WTC11 (cell line): ENCODE measurements around the gene EIF4ENIF1. TPM values are rescaled to one million over a fixed set of nuclear protein-coding genes. Genes with fewer than 3 reads are reported as not detected.
"Not testable (repeated sequence)": the region's sequence is repeated elsewhere in the genome, so short reads cannot be mapped to it uniquely, and the experiment has no call there.

Experiments
- ATAC-seq: fragments of 200-7000 bp; cut with Tn5 transposase; 2 replicates; pipeline ENCODE4 v1.10.0; 2021; ENCODE audit warnings: mild to moderate bottlenecking, moderate library complexity
- CTCF ChIA-PET: fragments of 300-600 bp; sonication (Branson Sonifier 250); formaldehyde crosslinking; loops from one replicate; lab custom pipeline; 2021; ENCODE audit warnings: antibody characterized with exemption; lab: Charles Lee
- POLR2A ChIA-PET: fragments of 350-600 bp; sonication (Branson Sonifier 250); formaldehyde crosslinking; loops from one replicate; lab custom pipeline; 2021; ENCODE audit warnings: antibody characterized with exemption; lab: Charles Lee
- DNase-seq: peaks from one replicate; pipeline ENCODE4 v3.0.0; 2021; ENCODE audit warnings: low spot score
- H3K27ac Mint-ChIP-seq: 2 replicates; pipeline ENCODE4 v1.8.0; 2021; ENCODE audit warnings: mixed read lengths
- H3K27me3 Mint-ChIP-seq: 2 replicates; pipeline ENCODE4 v1.8.0; 2021; ENCODE audit warnings: low read depth, mild to moderate bottlenecking, moderate library complexity, mixed read lengths
- H3K36me3 Mint-ChIP-seq: 2 replicates; pipeline ENCODE4 v1.8.0; 2021; ENCODE audit warnings: mixed read lengths
- H3K4me1 Mint-ChIP-seq: 2 replicates; pipeline ENCODE4 v1.8.0; 2022; ENCODE audit warnings: mixed read lengths
- H3K4me3 Mint-ChIP-seq: 2 replicates; pipeline ENCODE4 v1.8.0; 2021; ENCODE audit warnings: mild to moderate bottlenecking, moderate library complexity, mixed read lengths
- H3K9me3 Mint-ChIP-seq: 2 replicates; pipeline ENCODE4 v1.8.0; 2021; ENCODE audit warnings: mixed read lengths
- CREB1 ChIP-seq: sonication (generic); formaldehyde crosslinking; IDR thresholded peaks from 2 replicates; pipeline ENCODE4 v1.8.0; 2023; ENCODE audit warnings: mild to moderate bottlenecking, missing genetic modification reagents
- EMX1 ChIP-seq: fragments of 250-450 bp; sonication (Bioruptor Pico); IDR thresholded peaks from 2 replicates; pipeline ENCODE4 v1.8.0; 2021; ENCODE audit warnings: mild to moderate bottlenecking
- ETV6 ChIP-seq: sonication (generic); formaldehyde crosslinking; IDR thresholded peaks from 2 replicates; pipeline ENCODE4 v1.8.1; 2022; ENCODE audit warnings: mild to moderate bottlenecking, missing genetic modification reagents
- FOXJ3 ChIP-seq: sonication (generic); formaldehyde crosslinking; IDR thresholded peaks from 2 replicates; pipeline ENCODE4 v1.9.0; 2021; ENCODE audit warnings: missing genetic modification reagents, mild to moderate bottlenecking, borderline replicate concordance
- FOXK1 ChIP-seq: sonication (generic); formaldehyde crosslinking; IDR thresholded peaks from 2 replicates; pipeline ENCODE4 v1.8.0; 2022; ENCODE audit warnings: mild to moderate bottlenecking, moderate library complexity, missing genetic modification reagents
- FOXP1 ChIP-seq: sonication (generic); formaldehyde crosslinking; IDR thresholded peaks from 2 replicates; pipeline ENCODE4 v1.8.0; 2022; ENCODE audit warnings: missing genetic modification reagents, mild to moderate bottlenecking, moderate library complexity, borderline replicate concordance
- GABPB1 ChIP-seq: sonication (generic); formaldehyde crosslinking; IDR thresholded peaks from 2 replicates; pipeline ENCODE4 v1.8.1; 2023; ENCODE audit warnings: mild to moderate bottlenecking, missing genetic modification reagents
- NFE2L1 ChIP-seq: sonication (generic); formaldehyde crosslinking; IDR thresholded peaks from 2 replicates; pipeline ENCODE4 v1.8.1; 2023; ENCODE audit warnings: missing genetic modification reagents
- NFYB ChIP-seq: sonication (generic); formaldehyde crosslinking; conservative IDR thresholded peaks from 2 replicates; pipeline ENCODE4 v1.8.0; 2022; ENCODE audit warnings: low read depth, missing genetic modification reagents
- NR2C2 ChIP-seq: sonication (generic); formaldehyde crosslinking; IDR thresholded peaks from 2 replicates; pipeline ENCODE4 v1.8.0; 2022; ENCODE audit warnings: mild to moderate bottlenecking, missing genetic modification reagents
- TCF7 ChIP-seq: sonication (generic); formaldehyde crosslinking; IDR thresholded peaks from 2 replicates; pipeline ENCODE4 v1.8.0; 2022; ENCODE audit warnings: mild to moderate bottlenecking, low read depth, missing genetic modification reagents, moderate library complexity
- ZNF263 ChIP-seq: sonication (generic); formaldehyde crosslinking; IDR thresholded peaks from 2 replicates; pipeline ENCODE4 v1.8.1; 2022; ENCODE audit warnings: low read depth, mild to moderate bottlenecking, moderate library complexity, missing genetic modification reagents
- total RNA-seq: library from RNA; stranded (reverse); gene quantifications from 3 replicates; pipeline ENCODE4 v1.2.3, GENCODE V29; 2021
- TF ChIP-seq, protein P1 (sequence below): sonication (generic); formaldehyde crosslinking; IDR thresholded peaks from 2 replicates; pipeline ENCODE4 v1.8.1; 2022; ENCODE audit warnings: mild to moderate bottlenecking, moderate library complexity, missing genetic modification reagents
- TF ChIP-seq, protein P2 (sequence below): sonication (generic); formaldehyde crosslinking; IDR thresholded peaks from 2 replicates; pipeline ENCODE4 v1.8.1; 2023; ENCODE audit warnings: mild to moderate bottlenecking, missing genetic modification reagents, moderate library complexity
- TF ChIP-seq, protein P3 (sequence below): sonication (generic); formaldehyde crosslinking; IDR thresholded peaks from 2 replicates; pipeline ENCODE4 v1.8.0; 2022; ENCODE audit warnings: mild to moderate bottlenecking, missing genetic modification reagents
- TF ChIP-seq, protein P4 (sequence below): sonication (generic); formaldehyde crosslinking; IDR thresholded peaks from 2 replicates; pipeline ENCODE4 v1.8.0; 2022; ENCODE audit warnings: mild to moderate bottlenecking, missing genetic modification reagents
- TF ChIP-seq, protein P5 (sequence below): fragments of 250-450 bp; sonication (Bioruptor Pico); IDR thresholded peaks from 2 replicates; pipeline ENCODE4 v1.9.0; 2021; ENCODE audit warnings: mild to moderate bottlenecking, borderline replicate concordance
- TF ChIP-seq, protein P6 (sequence below): sonication (generic); formaldehyde crosslinking; IDR thresholded peaks from 2 replicates; pipeline ENCODE4 v1.8.0; 2022; ENCODE audit warnings: mild to moderate bottlenecking, missing genetic modification reagents
- TF ChIP-seq, protein P7 (sequence below): sonication (generic); formaldehyde crosslinking; IDR thresholded peaks from 2 replicates; pipeline ENCODE4 v1.8.1; 2022; ENCODE audit warnings: missing genetic modification reagents, borderline replicate concordance

Gene EIF4ENIF1
- total RNA-seq, 1 experiment from 2014 or later, result 22.8 TPM

DNA sequence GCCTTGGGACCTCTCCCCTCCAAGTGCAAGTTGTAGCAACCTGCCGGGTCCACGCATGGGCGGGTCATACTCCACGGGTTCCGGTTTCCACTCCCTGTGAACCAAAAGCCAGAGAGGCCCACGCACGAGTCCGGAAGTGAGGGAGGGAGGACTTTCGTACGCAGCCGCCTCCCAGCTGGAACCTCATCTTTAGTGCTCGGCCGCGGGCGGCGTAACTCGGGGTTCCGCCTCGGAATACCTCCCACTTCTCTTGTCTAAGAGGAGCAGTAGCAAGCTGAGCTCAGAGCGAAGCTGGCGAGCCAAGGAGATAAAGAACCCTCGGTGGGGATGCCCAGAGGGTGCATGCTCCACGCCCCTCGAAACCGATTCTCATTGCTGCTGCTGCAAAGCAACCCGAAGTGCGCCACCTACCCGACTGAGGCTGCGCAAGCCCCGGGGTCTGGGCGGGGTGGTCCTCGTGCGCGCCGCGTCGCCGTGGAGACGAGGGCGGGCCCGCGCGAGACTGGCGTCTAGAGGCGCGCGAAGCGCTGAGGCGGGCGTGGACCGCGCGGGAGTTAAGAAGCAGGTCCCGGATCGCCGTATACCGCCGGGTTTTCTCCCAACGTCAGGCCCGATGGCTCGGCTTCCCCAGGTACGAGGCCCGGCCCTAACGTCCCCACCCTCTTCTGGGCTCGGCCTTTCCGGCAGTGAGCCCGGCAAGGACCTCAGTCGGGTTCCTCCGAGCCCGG, 6.5 kb upstream of the EIF4ENIF1 start, which contains the start of gene SFI1 (continued):
- TF ChIP-seq CREB1 (CRISPR knock-in tag) (no peak), NFE2L1 (CRISPR knock-in tag) (no peak; the same call in 1 of the 2 replicates), ZNF263 (CRISPR knock-in tag) (no peak), GABPB1 (CRISPR knock-in tag) (no peak; the same call in none of the 2 replicates), NFYB (no peak), TCF7 (CRISPR knock-in tag) (no peak), NR2C2 (CRISPR knock-in tag) (no peak), FOXK1 (CRISPR knock-in tag) (peak; percentile 31; the same call in 1 of the 2 replicates)
- TF ChIP-seq, protein P1, sequence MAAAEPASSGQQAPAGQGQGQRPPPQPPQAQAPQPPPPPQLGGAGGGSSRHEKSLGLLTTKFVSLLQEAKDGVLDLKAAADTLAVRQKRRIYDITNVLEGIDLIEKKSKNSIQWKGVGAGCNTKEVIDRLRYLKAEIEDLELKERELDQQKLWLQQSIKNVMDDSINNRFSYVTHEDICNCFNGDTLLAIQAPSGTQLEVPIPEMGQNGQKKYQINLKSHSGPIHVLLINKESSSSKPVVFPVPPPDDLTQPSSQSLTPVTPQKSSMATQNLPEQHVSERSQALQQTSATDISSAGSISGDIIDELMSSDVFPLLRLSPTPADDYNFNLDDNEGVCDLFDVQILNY (CRISPR knock-in tag), result peak; percentile 88; the same call in 1 of the 2 replicates
- TF ChIP-seq, protein P2, sequence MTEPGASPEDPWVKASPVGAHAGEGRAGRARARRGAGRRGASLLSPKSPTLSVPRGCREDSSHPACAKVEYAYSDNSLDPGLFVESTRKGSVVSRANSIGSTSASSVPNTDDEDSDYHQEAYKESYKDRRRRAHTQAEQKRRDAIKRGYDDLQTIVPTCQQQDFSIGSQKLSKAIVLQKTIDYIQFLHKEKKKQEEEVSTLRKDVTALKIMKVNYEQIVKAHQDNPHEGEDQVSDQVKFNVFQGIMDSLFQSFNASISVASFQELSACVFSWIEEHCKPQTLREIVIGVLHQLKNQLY, result no peak
- TF ChIP-seq, protein P3, sequence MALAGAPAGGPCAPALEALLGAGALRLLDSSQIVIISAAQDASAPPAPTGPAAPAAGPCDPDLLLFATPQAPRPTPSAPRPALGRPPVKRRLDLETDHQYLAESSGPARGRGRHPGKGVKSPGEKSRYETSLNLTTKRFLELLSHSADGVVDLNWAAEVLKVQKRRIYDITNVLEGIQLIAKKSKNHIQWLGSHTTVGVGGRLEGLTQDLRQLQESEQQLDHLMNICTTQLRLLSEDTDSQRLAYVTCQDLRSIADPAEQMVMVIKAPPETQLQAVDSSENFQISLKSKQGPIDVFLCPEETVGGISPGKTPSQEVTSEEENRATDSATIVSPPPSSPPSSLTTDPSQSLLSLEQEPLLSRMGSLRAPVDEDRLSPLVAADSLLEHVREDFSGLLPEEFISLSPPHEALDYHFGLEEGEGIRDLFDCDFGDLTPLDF (CRISPR knock-in tag), result 0 out of 2 replicates have a peak, but pooled peaks have one; percentile 12
- TF ChIP-seq, protein P4, sequence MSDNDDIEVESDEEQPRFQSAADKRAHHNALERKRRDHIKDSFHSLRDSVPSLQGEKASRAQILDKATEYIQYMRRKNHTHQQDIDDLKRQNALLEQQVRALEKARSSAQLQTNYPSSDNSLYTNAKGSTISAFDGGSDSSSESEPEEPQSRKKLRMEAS, result peak; percentile 90

DNA sequence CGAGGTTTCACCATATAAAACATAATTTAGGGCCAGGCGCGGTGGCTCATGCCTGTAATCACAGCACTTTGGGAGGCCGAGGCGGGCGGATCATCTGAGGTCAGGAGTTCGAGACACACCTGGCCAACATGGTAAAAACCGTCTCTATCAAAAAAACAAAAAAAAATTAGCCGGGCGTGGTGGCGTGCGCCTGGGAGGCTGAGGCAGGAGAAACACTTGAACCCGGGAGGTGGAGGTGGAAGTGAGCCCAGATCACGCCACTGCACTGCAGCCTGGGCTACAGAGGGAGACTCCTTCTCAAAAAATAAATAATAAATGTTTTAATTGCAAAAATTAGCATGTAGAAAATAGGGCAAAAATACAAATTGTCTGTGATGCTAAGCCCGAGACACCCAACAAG, 5.7 kb upstream of the EIF4ENIF1 start:
- peaks cover 10% of the 10 kb centered on the region for H3K27me3 Mint-ChIP-seq

DNA sequence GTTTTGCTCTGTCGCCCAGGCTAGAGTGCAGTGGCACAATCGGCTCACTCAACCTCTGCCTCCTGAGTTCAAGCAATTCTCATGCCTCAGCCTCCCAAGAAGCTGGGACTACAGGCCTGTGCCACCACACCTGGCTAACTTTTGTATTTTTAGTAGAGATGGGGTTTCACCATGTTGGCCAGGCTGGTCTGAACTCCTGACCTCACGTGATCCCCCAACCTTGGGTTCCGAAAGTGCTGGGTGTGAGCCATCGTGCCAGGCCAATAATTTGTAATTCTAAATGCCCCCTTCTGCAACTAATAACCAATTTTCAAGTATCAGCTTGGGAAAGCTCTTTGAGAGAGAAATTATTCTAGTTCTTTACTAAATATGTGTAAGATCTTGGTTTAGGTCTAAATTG, 3.7 kb upstream of the EIF4ENIF1 start:
- H3K4me1 Mint-ChIP-seq, result peaks cover 44% of the 10 kb centered on the region
- H3K27me3 Mint-ChIP-seq, result peaks cover 10% of the 10 kb centered on the region
- DNase-seq, H3K36me3 Mint-ChIP-seq, H3K27ac Mint-ChIP-seq, H3K4me3 Mint-ChIP-seq, ATAC-seq, POLR2A ChIA-PET, CTCF ChIA-PET, H3K9me3 Mint-ChIP-seq: not testable (repeated sequence)

More for the DNA sequence above, 5.7 kb upstream of the EIF4ENIF1 start:
- DNase-seq (no peak), ATAC-seq (no peak)
- H3K9me3 Mint-ChIP-seq, result peaks cover 6% of the 10 kb centered on the region
- H3K4me1 Mint-ChIP-seq, result peaks cover 37% of the 10 kb centered on the region
- no peak overlapping the region for H3K27ac Mint-ChIP-seq
- POLR2A ChIA-PET, result no interaction called here
- peaks cover 8% of the 10 kb centered on the region for H3K36me3 Mint-ChIP-seq
- CTCF ChIA-PET, result interaction anchor here (0.7 to 2.0 kb wide), 4 partner anchors 10 to 475 kb away, joined by 3 to 5 read pairs (median 4); no protein-coding TSS in a partner anchor
- TF ChIP-seq FOXP1 (CRISPR knock-in tag) (no peak), ETV6 (CRISPR knock-in tag) (no peak), TCF7 (CRISPR knock-in tag) (no peak), FOXJ3 (CRISPR knock-in tag) (no peak), EMX1 (no peak), FOXK1 (CRISPR knock-in tag) (no peak)
- TF ChIP-seq, protein P5, sequence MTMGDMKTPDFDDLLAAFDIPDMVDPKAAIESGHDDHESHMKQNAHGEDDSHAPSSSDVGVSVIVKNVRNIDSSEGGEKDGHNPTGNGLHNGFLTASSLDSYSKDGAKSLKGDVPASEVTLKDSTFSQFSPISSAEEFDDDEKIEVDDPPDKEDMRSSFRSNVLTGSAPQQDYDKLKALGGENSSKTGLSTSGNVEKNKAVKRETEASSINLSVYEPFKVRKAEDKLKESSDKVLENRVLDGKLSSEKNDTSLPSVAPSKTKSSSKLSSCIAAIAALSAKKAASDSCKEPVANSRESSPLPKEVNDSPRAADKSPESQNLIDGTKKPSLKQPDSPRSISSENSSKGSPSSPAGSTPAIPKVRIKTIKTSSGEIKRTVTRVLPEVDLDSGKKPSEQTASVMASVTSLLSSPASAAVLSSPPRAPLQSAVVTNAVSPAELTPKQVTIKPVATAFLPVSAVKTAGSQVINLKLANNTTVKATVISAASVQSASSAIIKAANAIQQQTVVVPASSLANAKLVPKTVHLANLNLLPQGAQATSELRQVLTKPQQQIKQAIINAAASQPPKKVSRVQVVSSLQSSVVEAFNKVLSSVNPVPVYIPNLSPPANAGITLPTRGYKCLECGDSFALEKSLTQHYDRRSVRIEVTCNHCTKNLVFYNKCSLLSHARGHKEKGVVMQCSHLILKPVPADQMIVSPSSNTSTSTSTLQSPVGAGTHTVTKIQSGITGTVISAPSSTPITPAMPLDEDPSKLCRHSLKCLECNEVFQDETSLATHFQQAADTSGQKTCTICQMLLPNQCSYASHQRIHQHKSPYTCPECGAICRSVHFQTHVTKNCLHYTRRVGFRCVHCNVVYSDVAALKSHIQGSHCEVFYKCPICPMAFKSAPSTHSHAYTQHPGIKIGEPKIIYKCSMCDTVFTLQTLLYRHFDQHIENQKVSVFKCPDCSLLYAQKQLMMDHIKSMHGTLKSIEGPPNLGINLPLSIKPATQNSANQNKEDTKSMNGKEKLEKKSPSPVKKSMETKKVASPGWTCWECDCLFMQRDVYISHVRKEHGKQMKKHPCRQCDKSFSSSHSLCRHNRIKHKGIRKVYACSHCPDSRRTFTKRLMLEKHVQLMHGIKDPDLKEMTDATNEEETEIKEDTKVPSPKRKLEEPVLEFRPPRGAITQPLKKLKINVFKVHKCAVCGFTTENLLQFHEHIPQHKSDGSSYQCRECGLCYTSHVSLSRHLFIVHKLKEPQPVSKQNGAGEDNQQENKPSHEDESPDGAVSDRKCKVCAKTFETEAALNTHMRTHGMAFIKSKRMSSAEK (CRISPR knock-in tag), result no peak
- TF ChIP-seq, protein P6, sequence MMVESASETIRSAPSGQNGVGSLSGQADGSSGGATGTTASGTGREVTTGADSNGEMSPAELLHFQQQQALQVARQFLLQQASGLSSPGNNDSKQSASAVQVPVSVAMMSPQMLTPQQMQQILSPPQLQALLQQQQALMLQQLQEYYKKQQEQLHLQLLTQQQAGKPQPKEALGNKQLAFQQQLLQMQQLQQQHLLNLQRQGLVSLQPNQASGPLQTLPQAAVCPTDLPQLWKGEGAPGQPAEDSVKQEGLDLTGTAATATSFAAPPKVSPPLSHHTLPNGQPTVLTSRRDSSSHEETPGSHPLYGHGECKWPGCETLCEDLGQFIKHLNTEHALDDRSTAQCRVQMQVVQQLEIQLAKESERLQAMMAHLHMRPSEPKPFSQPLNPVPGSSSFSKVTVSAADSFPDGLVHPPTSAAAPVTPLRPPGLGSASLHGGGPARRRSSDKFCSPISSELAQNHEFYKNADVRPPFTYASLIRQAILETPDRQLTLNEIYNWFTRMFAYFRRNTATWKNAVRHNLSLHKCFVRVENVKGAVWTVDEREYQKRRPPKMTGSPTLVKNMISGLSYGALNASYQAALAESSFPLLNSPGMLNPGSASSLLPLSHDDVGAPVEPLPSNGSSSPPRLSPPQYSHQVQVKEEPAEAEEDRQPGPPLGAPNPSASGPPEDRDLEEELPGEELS (CRISPR knock-in tag), result no peak
- TF ChIP-seq, protein P7, sequence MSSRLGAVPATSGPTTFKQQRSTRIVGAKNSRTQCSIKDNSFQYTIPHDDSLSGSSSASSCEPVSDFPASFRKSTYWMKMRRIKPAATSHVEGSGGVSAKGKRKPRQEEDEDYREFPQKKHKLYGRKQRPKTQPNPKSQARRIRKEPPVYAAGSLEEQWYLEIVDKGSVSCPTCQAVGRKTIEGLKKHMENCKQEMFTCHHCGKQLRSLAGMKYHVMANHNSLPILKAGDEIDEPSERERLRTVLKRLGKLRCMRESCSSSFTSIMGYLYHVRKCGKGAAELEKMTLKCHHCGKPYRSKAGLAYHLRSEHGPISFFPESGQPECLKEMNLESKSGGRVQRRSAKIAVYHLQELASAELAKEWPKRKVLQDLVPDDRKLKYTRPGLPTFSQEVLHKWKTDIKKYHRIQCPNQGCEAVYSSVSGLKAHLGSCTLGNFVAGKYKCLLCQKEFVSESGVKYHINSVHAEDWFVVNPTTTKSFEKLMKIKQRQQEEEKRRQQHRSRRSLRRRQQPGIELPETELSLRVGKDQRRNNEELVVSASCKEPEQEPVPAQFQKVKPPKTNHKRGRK (CRISPR knock-in tag), result no peak
- H3K4me3 Mint-ChIP-seq, result peak overlapping the region; percentile 87
